ENCODE data around the gene ZNF878. TPM values are rescaled to one million over a fixed set of nuclear protein-coding genes. Genes with fewer than 3 reads are reported as not detected.
"Not testable (repeated sequence)": the region's sequence is repeated elsewhere in the genome, so short reads cannot be mapped to it uniquely, and the experiment has no call there.

ZNF878 gene
- 1 to 10 TPM in 3 of 4 donors, under 1 TPM in 1; 1.00 to 1.6 (median 1.3) TPM for polyA plus RNA-seq (ENCODE audit: insufficient read length in 4 of 4)

GRCh38 chr19:12052497-12053169 is at the start of gene ZNF878:
Gene ZNF878 (minus strand): TSS chr19:12052961. CDS start chr19:12052801, 160 bp downstream.
- DNase-seq (ENCODE audit: low read depth in 4 of 4, low spot score in 3 of 4): peak; percentile 77 to 93 (median 88)

- no peak for DNase-seq (ENCODE audit: low read depth in 4 of 4, low spot score in 3 of 4)
Measured at GRCh38 chr19:12098040-12098439, 45.3 kb upstream of the ZNF878 start.

GRCh38 chr19:12095111-12095790 is 42.5 kb upstream of the ZNF878 start:
- DNase-seq (ENCODE audit: low read depth in 4 of 4, low spot score in 3 of 4): no peak

- DNase-seq (ENCODE audit: low read depth in 4 of 4, low spot score in 3 of 4): no peak
Measured at GRCh38 chr19:12093777-12094176, 41.0 kb upstream of the ZNF878 start.

GRCh38 chr19:12092956-12093355 is 40.2 kb upstream of the ZNF878 start:
- no peak for DNase-seq (ENCODE audit: low read depth in 4 of 4, low spot score in 3 of 4)

GRCh38 chr19:12092065-12092867 is 39.5 kb upstream of the ZNF878 start:
- DNase-seq (ENCODE audit: low read depth in 4 of 4, low spot score in 3 of 4): peak; percentile 72 to 83 (median 78)

- peak; percentile 41 to 49 (median 44) for DNase-seq (ENCODE audit: low read depth in 4 of 4, low spot score in 3 of 4)
Measured at GRCh38 chr19:12090807-12091206, 38.0 kb upstream of the ZNF878 start.

GRCh38 chr19:12085074-12085818 is 32.5 kb upstream of the ZNF878 start:
- no peak for DNase-seq (ENCODE audit: low read depth in 4 of 4, low spot score in 3 of 4)

- DNase-seq (ENCODE audit: low read depth in 4 of 4, low spot score in 3 of 4): not testable (repeated sequence)
Measured at GRCh38 chr19:12083336-12083735, 30.6 kb upstream of the ZNF878 start.

GRCh38 chr19:12077375-12077774 is 24.6 kb upstream of the ZNF878 start:
- DNase-seq (ENCODE audit: low read depth in 4 of 4, low spot score in 3 of 4): no peak

- not testable (repeated sequence) for DNase-seq (ENCODE audit: low read depth in 4 of 4, low spot score in 3 of 4)
Measured at GRCh38 chr19:12076331-12076730, 23.6 kb upstream of the ZNF878 start.

GRCh38 chr19:12075538-12076139 is 22.9 kb upstream of the ZNF878 start:
- DNase-seq (ENCODE audit: low read depth in 4 of 4, low spot score in 3 of 4): no peak

- peak; percentile 83 to 92 (median 86) for DNase-seq (ENCODE audit: low read depth in 4 of 4, low spot score in 3 of 4)
Measured at GRCh38 chr19:12064590-12065538, 12.1 kb upstream of the ZNF878 start, which contains the start of gene ZNF844. Gene ZNF844 (plus strand): TSS chr19:12064731. CDS start chr19:12064874, 143 bp downstream.

- DNase-seq (ENCODE audit: low read depth in 4 of 4, low spot score in 3 of 4): no peak
Measured at GRCh38 chr19:12055784-12056183, 3.0 kb upstream of the ZNF878 start.

GRCh38 chr19:12052091-12052496 is 667 bp downstream of the ZNF878 start:
- no peak for DNase-seq (ENCODE audit: low read depth in 4 of 4, low spot score in 3 of 4)

- DNase-seq (ENCODE audit: low read depth in 4 of 4, low spot score in 3 of 4): no peak
Measured at GRCh38 chr19:12047868-12048267, 4.9 kb downstream of the ZNF878 start.

- DNase-seq (ENCODE audit: low read depth in 4 of 4, low spot score in 3 of 4): no peak
Measured at GRCh38 chr19:12043752-12044422, 8.9 kb downstream of the ZNF878 start.

- DNase-seq (ENCODE audit: low read depth in 4 of 4, low spot score in 3 of 4): no peak
Measured at GRCh38 chr19:12042893-12043292, 9.9 kb downstream of the ZNF878 start.

All from right renal pelvis (tissue), 4 donors.